ENCODE measurements around the gene TVP23B. TPM values are rescaled to one million over a fixed set of nuclear protein-coding genes. Genes with fewer than 3 reads are reported as not detected.
"Not testable (repeated sequence)": the region's sequence is repeated elsewhere in the genome, so short reads cannot be mapped to it uniquely, and the experiment has no call there.

The TVP23B gene
- total RNA-seq (2014; rRNA removed) (42.2 and 57.9 TPM in 2 replicates), Bru-seq, nascent RNA (percentile 88 among the genes with signal in this experiment), BruChase-seq, experiment 1, labeled RNA remaining after a 6-hour chase (percentile 88 among the genes with signal in this experiment), BruChase-seq, experiment 2, labeled RNA remaining after a 2-hour chase (percentile 83 among the genes with signal in this experiment)
- long read RNA-seq, transcript TVP23B-201 (7 exons, 2,064 nt): major isoform, 127 of 151 reads
- long read RNA-seq, partial matches to known transcripts: 12 of 151 reads
- long read RNA-seq, other reads (novel, unspliced or antisense): 6 of 151 reads

- H3F3A ChIP-seq (ENCODE audit: low read length, unreplicated experiment); H4K20me1 ChIP-seq (ENCODE audit: low read length); H3K9me3 ChIP-seq (ENCODE audit: low read length); H3K9me2 ChIP-seq (replicated peaks; ENCODE audit: low read length); H3K4me1 ChIP-seq (ENCODE audit: insufficient read depth, low read length); CTCF ChIA-PET; intact Hi-C loops (cut with micrococcal nuclease); H3K27me3 ChIP-seq (ENCODE audit: low read length); POLR2A ChIA-PET (ENCODE audit: unreplicated experiment); H3K36me3 ChIP-seq (ENCODE audit: low read depth, low read length): not testable (repeated sequence)
- TSS peak; percentile 64 for BruUV-seq (replicated peaks)
- ATAC-seq: peak; percentile 99
- peak within 1 kb of the TSS; percentile 89 for H3K9ac ChIP-seq (ENCODE audit: low read length)
- H3K4me2 ChIP-seq (ENCODE audit: low read length): peak within 1 kb of the TSS; percentile 73
- peaks cover 33% of the 10 kb centered on the region for H3K79me2 ChIP-seq (ENCODE audit: low read length)
- H2AFZ ChIP-seq (ENCODE audit: low read length): peak within 1 kb of the TSS; percentile 71
- H3K27ac ChIP-seq (ENCODE audit: low read length): peak within 1 kb of the TSS; percentile 49; the same call in 1 of the 2 replicates
- H3K4me3 ChIP-seq (ENCODE audit: low read length): peak within 1 kb of the TSS; percentile 71
- DNase-seq: peak; percentile 97
Measured at GRCh38 chr17:18780991-18781718, at the start of gene TVP23B. TVP23B (plus strand) TSS chr17:18781183; CDS start chr17:18781294, 111 bp downstream.

- H3F3A ChIP-seq (ENCODE audit: low read length, unreplicated experiment); BruUV-seq (replicated peaks); H3K36me3 ChIP-seq (ENCODE audit: low read depth, low read length); intact Hi-C loops (cut with micrococcal nuclease); CTCF ChIA-PET; H3K4me2 ChIP-seq (ENCODE audit: low read length); H4K20me1 ChIP-seq (ENCODE audit: low read length); H3K4me3 ChIP-seq (ENCODE audit: low read length); H3K27ac ChIP-seq (ENCODE audit: low read length); H3K9ac ChIP-seq (ENCODE audit: low read length); H3K4me1 ChIP-seq (ENCODE audit: insufficient read depth, low read length); H3K27me3 ChIP-seq (ENCODE audit: low read length); ATAC-seq; H2AFZ ChIP-seq (ENCODE audit: low read length); H3K9me3 ChIP-seq (ENCODE audit: low read length); H3K79me2 ChIP-seq (ENCODE audit: low read length); POLR2A ChIA-PET (ENCODE audit: unreplicated experiment); H3K9me2 ChIP-seq (replicated peaks; ENCODE audit: low read length); DNase-seq: not testable (repeated sequence)
Measured at GRCh38 chr17:18732438-18732837, 48.5 kb upstream of the TVP23B start.

GRCh38 chr17:18733350-18733749 is 47.6 kb upstream of the TVP23B start:
- H3K36me3 ChIP-seq (ENCODE audit: low read depth, low read length); H3K4me2 ChIP-seq (ENCODE audit: low read length); intact Hi-C loops (cut with micrococcal nuclease); H4K20me1 ChIP-seq (ENCODE audit: low read length); H3F3A ChIP-seq (ENCODE audit: low read length, unreplicated experiment); BruUV-seq (replicated peaks); ATAC-seq; H3K9me3 ChIP-seq (ENCODE audit: low read length); H3K9me2 ChIP-seq (replicated peaks; ENCODE audit: low read length); POLR2A ChIA-PET (ENCODE audit: unreplicated experiment); H3K4me1 ChIP-seq (ENCODE audit: insufficient read depth, low read length); H2AFZ ChIP-seq (ENCODE audit: low read length); H3K27ac ChIP-seq (ENCODE audit: low read length); H3K27me3 ChIP-seq (ENCODE audit: low read length); CTCF ChIA-PET; H3K79me2 ChIP-seq (ENCODE audit: low read length); H3K4me3 ChIP-seq (ENCODE audit: low read length); H3K9ac ChIP-seq (ENCODE audit: low read length); DNase-seq: not testable (repeated sequence)

- H3K4me1 ChIP-seq (ENCODE audit: insufficient read depth, low read length); H3K4me3 ChIP-seq (ENCODE audit: low read length); ATAC-seq; CTCF ChIA-PET; H3K27me3 ChIP-seq (ENCODE audit: low read length); H3K9ac ChIP-seq (ENCODE audit: low read length); H3K9me2 ChIP-seq (replicated peaks; ENCODE audit: low read length); H3F3A ChIP-seq (ENCODE audit: low read length, unreplicated experiment); BruUV-seq (replicated peaks); DNase-seq; POLR2A ChIA-PET (ENCODE audit: unreplicated experiment); H3K27ac ChIP-seq (ENCODE audit: low read length); intact Hi-C loops (cut with micrococcal nuclease); H3K36me3 ChIP-seq (ENCODE audit: low read depth, low read length); H3K79me2 ChIP-seq (ENCODE audit: low read length); H3K9me3 ChIP-seq (ENCODE audit: low read length); H2AFZ ChIP-seq (ENCODE audit: low read length); H4K20me1 ChIP-seq (ENCODE audit: low read length); H3K4me2 ChIP-seq (ENCODE audit: low read length): not testable (repeated sequence)
Measured at GRCh38 chr17:18739616-18740391, 41.2 kb upstream of the TVP23B start.

GRCh38 chr17:18741228-18741627 is 39.8 kb upstream of the TVP23B start:
- DNase-seq; H3K27ac ChIP-seq (ENCODE audit: low read length); BruUV-seq (replicated peaks); H3K9me2 ChIP-seq (replicated peaks; ENCODE audit: low read length); H3K27me3 ChIP-seq (ENCODE audit: low read length); H3F3A ChIP-seq (ENCODE audit: low read length, unreplicated experiment); POLR2A ChIA-PET (ENCODE audit: unreplicated experiment); H3K79me2 ChIP-seq (ENCODE audit: low read length); H3K4me1 ChIP-seq (ENCODE audit: insufficient read depth, low read length); H3K9me3 ChIP-seq (ENCODE audit: low read length); intact Hi-C loops (cut with micrococcal nuclease); H3K4me3 ChIP-seq (ENCODE audit: low read length); H3K4me2 ChIP-seq (ENCODE audit: low read length); H3K36me3 ChIP-seq (ENCODE audit: low read depth, low read length); CTCF ChIA-PET; H2AFZ ChIP-seq (ENCODE audit: low read length); H3K9ac ChIP-seq (ENCODE audit: low read length); H4K20me1 ChIP-seq (ENCODE audit: low read length): not testable (repeated sequence)
- ATAC-seq: peak; percentile 13; the same call in 1 of the 2 replicates

- H3F3A ChIP-seq (ENCODE audit: low read length, unreplicated experiment); intact Hi-C loops (cut with micrococcal nuclease); H4K20me1 ChIP-seq (ENCODE audit: low read length); CTCF ChIA-PET; H3K9me3 ChIP-seq (ENCODE audit: low read length); H3K4me3 ChIP-seq (ENCODE audit: low read length); DNase-seq; H3K4me1 ChIP-seq (ENCODE audit: insufficient read depth, low read length); H3K79me2 ChIP-seq (ENCODE audit: low read length); H3K27ac ChIP-seq (ENCODE audit: low read length); H3K36me3 ChIP-seq (ENCODE audit: low read depth, low read length); H3K9ac ChIP-seq (ENCODE audit: low read length); H3K4me2 ChIP-seq (ENCODE audit: low read length); H2AFZ ChIP-seq (ENCODE audit: low read length); H3K9me2 ChIP-seq (replicated peaks; ENCODE audit: low read length); H3K27me3 ChIP-seq (ENCODE audit: low read length); BruUV-seq (replicated peaks); ATAC-seq; POLR2A ChIA-PET (ENCODE audit: unreplicated experiment): not testable (repeated sequence)
Measured at GRCh38 chr17:18743699-18744421, 37.1 kb upstream of the TVP23B start, which contains the start of gene FBXW10. FBXW10 (plus strand) TSS chr17:18744054; CDS start chr17:18744245, 191 bp downstream.
